ENCODE results near the gene TNRC6B. TPM values are rescaled to one million over a fixed set of nuclear protein-coding genes. Genes with fewer than 3 reads are reported as not detected.
A peak's percentile ranks its signal among the peaks of the same experiment; 100 is the strongest.
"Not testable (repeated sequence)": the region's sequence is repeated elsewhere in the genome, so short reads cannot be mapped to it uniquely, and the experiment has no call there.

Gene TNRC6B
- total RNA-seq, 1 donor from 2014 or later: 49.3 TPM

- intact Hi-C loops (cut with micrococcal nuclease): no loop called here
- no peak for DNase-seq
- peak; percentile 83 for ATAC-seq
Measured at GRCh38 chr22:40204321-40205116, 26.8 kb downstream of the TNRC6B start.

DNA sequence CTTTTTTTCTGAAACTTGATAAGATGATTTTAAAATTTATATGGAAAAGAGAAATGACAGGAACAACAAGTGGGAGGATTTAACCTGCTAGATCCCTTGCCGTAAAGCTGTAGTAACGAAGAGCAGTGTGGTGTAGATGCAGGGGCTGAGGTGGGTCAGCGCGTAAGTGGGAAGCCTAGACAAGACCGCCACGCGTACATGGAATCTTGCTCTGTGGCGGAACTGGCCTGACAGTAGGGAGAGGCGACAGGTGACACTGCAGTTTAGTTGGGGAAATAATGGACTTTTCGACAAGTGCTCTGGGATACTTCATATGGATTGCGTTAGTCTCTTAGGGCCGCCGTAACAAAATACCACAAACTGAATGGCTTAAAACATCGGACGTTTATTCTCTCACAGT, 28.8 kb downstream of the TNRC6B start:
- DNase-seq (no peak), ATAC-seq (no peak)
- intact Hi-C loops (cut with micrococcal nuclease): no loop called here

DNA sequence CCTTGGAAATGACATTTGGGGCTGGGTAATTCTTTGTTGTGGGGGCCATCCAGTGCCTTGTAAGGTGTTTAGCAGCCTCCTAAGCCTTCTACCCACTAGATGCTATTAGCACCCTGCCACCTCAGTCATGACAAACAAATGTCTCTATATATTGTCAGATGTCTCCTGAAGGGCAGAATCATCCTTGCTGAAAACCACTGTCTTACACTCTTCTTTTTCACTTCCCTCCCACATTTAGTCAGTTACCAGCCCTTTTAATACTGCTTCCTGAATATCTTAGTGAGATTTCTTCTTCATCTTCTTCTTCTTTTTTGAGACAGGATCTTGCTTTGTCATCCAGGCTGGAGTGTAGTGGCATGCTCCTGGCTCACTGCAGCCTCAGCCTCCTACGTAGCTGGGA, 33.1 kb downstream of the TNRC6B start:
- no peak for DNase-seq
- intact Hi-C loops (cut with micrococcal nuclease): no loop called here
- ATAC-seq: peak; percentile 20

DNA sequence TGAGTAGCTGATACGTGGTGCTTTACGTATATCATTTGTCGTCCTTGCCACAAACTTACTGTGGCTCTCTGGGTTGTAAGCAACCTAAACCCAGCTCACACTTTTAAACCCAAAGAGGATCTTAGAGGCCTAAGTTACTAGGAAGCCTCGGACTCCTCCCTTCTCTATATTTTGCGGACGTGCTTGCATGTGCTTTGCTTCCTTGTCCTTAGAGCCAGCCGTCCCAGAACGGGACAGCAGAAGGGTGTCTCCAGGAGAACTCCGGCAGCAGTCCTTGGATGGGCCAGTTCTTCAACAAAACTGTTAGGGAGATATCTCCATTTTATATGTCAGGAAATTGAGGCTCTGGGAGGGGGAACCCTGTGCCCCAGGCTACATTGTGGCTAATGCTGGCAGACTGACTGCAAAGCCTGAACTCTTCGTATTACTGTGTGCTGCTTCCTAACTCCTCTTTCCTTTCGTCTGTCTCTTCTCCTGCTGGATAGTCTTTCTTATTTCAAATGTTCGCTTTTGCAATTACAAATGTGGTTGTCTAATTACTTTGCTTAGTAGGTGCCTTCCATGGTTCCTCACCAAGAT, 33.8 kb downstream of the TNRC6B start:
- intact Hi-C loops (cut with micrococcal nuclease): no loop called here
- ATAC-seq: peak; percentile 34
- no peak for DNase-seq

DNA sequence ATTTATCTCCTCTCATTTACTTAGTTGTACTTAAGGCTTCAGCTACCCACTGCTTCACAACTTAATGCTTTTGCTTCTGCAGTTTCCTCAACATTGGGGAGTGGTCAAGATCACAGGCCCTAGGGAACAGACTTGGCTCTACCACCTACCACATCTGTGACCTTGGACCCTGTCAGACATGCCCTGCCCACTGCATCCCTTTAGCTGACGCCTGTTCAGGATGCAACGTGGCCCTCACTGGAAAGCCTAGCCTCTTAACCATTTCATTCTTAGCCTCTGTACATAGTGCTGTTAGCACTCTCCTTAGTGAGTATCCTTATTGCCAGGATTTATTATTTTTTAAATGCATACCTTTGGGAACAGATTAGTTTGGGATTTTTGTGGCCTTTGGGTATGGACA, 34.4 kb downstream of the TNRC6B start:
- peak; percentile 53 for ATAC-seq
- intact Hi-C loops (cut with micrococcal nuclease): no loop called here
- DNase-seq: no peak

- intact Hi-C loops (cut with micrococcal nuclease): no loop called here
- DNase-seq: no peak
- peak; percentile 28 for ATAC-seq
Measured at GRCh38 chr22:40213478-40213877, 35.8 kb downstream of the TNRC6B start.

DNA sequence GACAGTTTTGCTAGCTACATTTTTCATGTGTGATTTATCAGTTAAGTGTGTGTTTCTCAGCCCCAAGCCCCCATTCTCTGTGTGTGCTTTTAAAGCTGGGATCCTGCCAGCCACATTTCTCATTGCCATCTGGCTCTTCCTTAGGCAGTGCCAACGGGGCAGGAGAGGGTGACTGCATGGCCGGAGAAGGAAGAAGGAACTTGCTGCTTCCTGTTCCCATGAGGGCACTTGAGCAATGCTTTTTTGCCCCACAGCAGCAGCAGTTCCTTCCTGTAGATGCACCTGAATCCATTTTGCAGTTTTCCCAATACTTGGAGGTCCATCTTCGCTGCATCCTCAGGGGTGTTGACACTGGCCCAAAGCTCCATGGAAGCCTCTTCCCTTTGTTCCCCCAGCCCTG, 37.5 kb downstream of the TNRC6B start:
- intact Hi-C loops (cut with micrococcal nuclease): no loop called here
- ATAC-seq (peak; percentile 45), DNase-seq (peak; percentile 45)

DNA sequence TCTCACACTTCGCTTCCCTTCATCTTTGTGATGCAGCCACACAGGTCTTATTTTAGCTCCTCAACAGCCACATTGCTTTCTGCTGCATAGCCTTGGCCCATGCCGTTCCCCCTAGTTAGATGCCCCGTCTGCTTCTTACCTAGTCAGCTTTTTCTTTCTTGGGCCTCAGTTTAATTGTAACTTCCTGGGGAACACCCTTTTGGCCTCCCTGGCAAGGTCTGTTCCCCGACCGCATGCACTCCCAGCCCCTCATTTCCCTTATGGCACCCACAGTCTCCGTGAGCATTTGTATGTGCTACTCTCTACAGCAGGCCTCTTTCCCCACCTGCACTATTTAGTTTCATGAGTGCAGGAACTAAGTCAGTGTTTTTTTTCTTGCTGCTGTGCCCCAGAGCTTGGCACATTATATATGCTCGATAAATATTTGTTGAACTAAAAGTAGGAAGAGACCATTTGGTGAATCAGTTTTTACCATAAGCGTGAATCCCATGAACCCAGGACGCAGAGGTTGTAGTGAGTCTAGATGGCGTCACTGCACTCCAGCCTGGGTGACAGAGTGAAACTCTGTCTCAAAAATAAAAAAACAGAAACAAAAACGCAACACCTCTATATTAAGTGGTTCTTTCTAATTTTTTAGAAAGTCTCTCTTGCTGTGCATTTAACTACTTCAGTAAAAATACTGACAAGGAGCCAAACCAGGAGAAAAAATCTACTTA, 38.5 kb downstream of the TNRC6B start:
- no peak for DNase-seq
- peak; percentile 36 for ATAC-seq
- intact Hi-C loops (cut with micrococcal nuclease): no loop called here

GRCh38 chr22:40218152-40218551, 40.4 kb downstream of the TNRC6B start:
- no peak for ATAC-seq
- intact Hi-C loops (cut with micrococcal nuclease): no loop called here

DNA sequence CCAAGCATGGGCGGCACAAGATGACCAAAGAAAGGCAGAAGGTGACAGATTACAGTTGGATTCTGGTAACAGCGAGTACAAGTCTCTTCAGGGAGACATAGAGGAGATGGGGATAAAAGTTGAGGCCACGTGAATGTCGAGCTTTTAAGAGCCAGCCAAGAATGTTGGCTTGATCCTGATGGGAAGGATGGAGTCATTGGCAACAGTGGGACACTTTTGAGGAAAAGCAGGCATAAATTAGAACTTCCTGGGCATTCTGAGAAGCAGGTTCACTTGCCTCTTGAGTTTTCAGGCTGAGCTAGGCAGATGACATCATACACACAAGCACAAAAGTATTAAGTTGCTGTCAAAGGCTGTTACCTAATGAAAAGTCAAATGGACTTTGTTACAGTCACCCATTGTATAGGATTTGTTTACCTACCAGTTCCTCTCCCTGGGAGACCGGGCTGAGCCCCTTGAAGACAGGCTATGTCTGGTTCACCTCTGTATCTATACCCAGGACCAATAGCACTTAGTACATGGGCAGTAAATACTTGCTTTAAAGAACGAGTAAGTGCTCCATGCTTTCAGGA, 41.1 kb downstream of the TNRC6B start:
- intact Hi-C loops (cut with micrococcal nuclease): no loop called here
- ATAC-seq (no peak), DNase-seq (no peak)

More at GRCh38 chr22:40218152-40218551, 40.4 kb downstream of the TNRC6B start:
- DNase-seq: no peak

DNA sequence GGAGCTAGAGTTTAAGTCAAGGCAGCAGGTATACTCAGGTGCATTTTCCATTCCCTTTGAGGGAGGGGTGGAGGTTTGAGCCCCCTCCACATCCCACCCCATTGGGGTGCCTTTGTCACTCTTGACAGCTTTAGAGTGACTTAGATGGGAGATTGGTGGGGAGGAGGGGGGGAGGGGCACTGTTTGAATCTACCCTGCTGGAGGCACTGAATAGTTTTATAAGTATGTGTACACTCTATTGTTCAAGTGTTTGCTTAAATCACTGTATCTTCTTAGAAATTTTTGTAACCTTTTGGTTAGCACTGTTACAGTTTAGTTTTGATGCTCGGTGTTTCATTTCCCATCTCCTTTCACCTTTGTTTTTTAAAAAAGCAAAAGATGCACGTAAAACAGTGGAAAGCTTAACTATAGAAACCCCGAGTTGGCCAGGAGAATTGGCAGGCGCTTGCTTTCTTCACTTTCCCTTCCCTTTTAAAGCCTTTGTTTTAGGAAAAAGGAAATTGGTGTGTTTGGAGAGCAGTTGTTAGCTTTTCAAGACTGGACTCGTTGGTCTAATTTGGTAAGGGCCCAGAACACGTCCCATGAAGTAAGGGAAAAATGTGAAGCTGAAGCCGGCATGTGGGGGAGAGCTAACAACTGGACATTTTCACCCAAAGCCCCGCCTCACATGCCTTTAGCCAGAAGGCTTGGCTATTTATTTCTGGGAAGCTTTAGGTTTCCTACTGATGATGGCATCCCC, 42.8 kb downstream of the TNRC6B start:
- ATAC-seq: no peak
- intact Hi-C loops (cut with micrococcal nuclease): no loop called here
- no peak for DNase-seq

GRCh38 chr22:40221055-40221414, 43.3 kb downstream of the TNRC6B start:
- ATAC-seq: peak; percentile 22
- no peak for DNase-seq
- intact Hi-C loops (cut with micrococcal nuclease): no loop called here

- ATAC-seq; intact Hi-C loops (cut with micrococcal nuclease); DNase-seq: not testable (repeated sequence)
Measured at GRCh38 chr22:40222979-40223378, 45.3 kb downstream of the TNRC6B start.

- no peak for ATAC-seq
- DNase-seq: no peak
- intact Hi-C loops (cut with micrococcal nuclease): no loop called here
Measured at GRCh38 chr22:40224702-40225101, 47.0 kb downstream of the TNRC6B start.

- no peak for ATAC-seq
- intact Hi-C loops (cut with micrococcal nuclease): no loop called here
Measured at GRCh38 chr22:40226620-40227019, 48.9 kb downstream of the TNRC6B start.

GRCh38 chr22:40231618-40232313, 54.0 kb downstream of the TNRC6B start:
- intact Hi-C loops (cut with micrococcal nuclease): no loop called here
- DNase-seq (no peak), ATAC-seq (peak; percentile 60)

More at GRCh38 chr22:40226620-40227019, 48.9 kb downstream of the TNRC6B start:
- DNase-seq: no peak

DNA sequence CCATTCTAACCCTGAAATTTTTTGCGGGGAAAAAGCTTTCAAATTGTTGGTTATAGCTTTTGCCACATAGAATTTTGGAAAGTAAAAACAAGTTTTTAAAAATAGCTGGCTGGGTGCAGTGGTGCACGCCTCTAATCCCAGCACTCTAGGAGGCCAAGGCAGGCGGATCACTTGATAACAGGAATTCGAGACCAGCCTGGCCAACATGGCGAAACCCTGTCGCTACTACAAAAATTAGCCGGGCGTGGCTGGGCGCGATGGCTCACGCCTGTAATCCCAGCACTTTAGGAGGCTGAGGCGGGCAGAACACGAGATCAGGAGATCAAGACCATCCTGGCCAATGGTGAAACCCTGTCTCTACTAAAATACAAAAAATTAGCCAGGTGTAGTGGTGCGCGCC, 54.9 kb downstream of the TNRC6B start:
- peak; percentile 24 for ATAC-seq
- no peak for DNase-seq
- intact Hi-C loops (cut with micrococcal nuclease): no loop called here

GRCh38 chr22:40233886-40234285, 56.2 kb downstream of the TNRC6B start:
- ATAC-seq (no peak), DNase-seq (no peak)
- intact Hi-C loops (cut with micrococcal nuclease): no loop called here

GRCh38 chr22:40234658-40235057, 56.9 kb downstream of the TNRC6B start:
- intact Hi-C loops (cut with micrococcal nuclease): no loop called here
- ATAC-seq: no peak

More at GRCh38 chr22:40234658-40235057, 56.9 kb downstream of the TNRC6B start:
- DNase-seq: no peak
